K562 (cell line): ENCODE results near the gene ARHGAP33. TPM values are rescaled to one million over a fixed set of nuclear protein-coding genes. Genes with fewer than 3 reads are reported as not detected.

Experiments
- CEBPG ChIP-seq, 3 experiments: fragments of 200-800 bp in 1 of 3; sonication (Bioruptor generic) in 1 of 3; sonication (generic) in 1 of 3; formaldehyde crosslinking in 1 of 3; IDR thresholded peaks in 2 of 3; conservative IDR thresholded peaks in 1 of 3; 2 replicates each; pipeline versions ENCODE4 v1.6.1 to v1.8.0; 2016 to 2022; ENCODE audit warnings: missing compliant biosample characterization in 2 of 3, missing genetic modification characterization in 2 of 3, mild to moderate bottlenecking in 1 of 3, missing genetic modification reagents in 1 of 3
- CHD2 ChIP-seq: IDR thresholded peaks from 2 replicates; pipeline ENCODE4 v1.6.1; 2011; ENCODE audit warnings: low read depth, low read length
- ELF4 ChIP-seq: fragments of 450-650 bp; formaldehyde crosslinking; IDR thresholded peaks from 2 replicates; pipeline ENCODE4 v1.4.0; 2022; ENCODE audit warnings: missing genetic modification characterization
- MAX ChIP-seq: sonication (generic); formaldehyde crosslinking; IDR thresholded peaks from 2 replicates; pipeline ENCODE4 v1.9.0; 2022; ENCODE audit warnings: mild to moderate bottlenecking, missing genetic modification reagents
- NFXL1 ChIP-seq: fragments of 450-650 bp; formaldehyde crosslinking; IDR thresholded peaks from 2 replicates; pipeline ENCODE4 v1.4.0; 2021; ENCODE audit warnings: mild to moderate bottlenecking
- NR1H2 ChIP-seq: sonication (generic); formaldehyde crosslinking; IDR thresholded peaks from 2 replicates; pipeline ENCODE4 v1.4.0; 2020; ENCODE audit warnings: mild to moderate bottlenecking, missing genetic modification reagents
- NR2C2 ChIP-seq, 2 experiments: fragments of 200-800 bp in 1 of 2; sonication (Bioruptor generic) in 1 of 2; sonication (generic) in 1 of 2; formaldehyde crosslinking in 1 of 2; IDR thresholded peaks; 2 replicates each; pipeline versions ENCODE4 v1.6.1 to v1.8.0; 2016 to 2022; ENCODE audit warnings: mild to moderate bottlenecking in 1 of 2, missing compliant biosample characterization in 1 of 2, missing genetic modification characterization in 1 of 2, missing genetic modification reagents in 1 of 2
- NR2F6 ChIP-seq: fragments of 450-650 bp; formaldehyde crosslinking; IDR thresholded peaks from 2 replicates; pipeline ENCODE4 v1.4.0; 2020; ENCODE audit warnings: mild to moderate bottlenecking
- RBM15 ChIP-seq: fragments of 200-400 bp; formaldehyde crosslinking; IDR thresholded peaks from 2 replicates; pipeline ENCODE4 v1.6.1; 2018; ENCODE audit warnings: mild to moderate bottlenecking, low read length, moderate library complexity; ENCODE audit not compliant: insufficient read depth
- RFX5 ChIP-seq: IDR thresholded peaks from 2 replicates; pipeline ENCODE4 v1.6.1; 2011; ENCODE audit warnings: low read depth, mild to moderate bottlenecking, improper control_type of control experiment, low read length
- RFX7 ChIP-seq: fragments of 250-450 bp; sonication (Bioruptor Pico); IDR thresholded peaks from 2 replicates; pipeline ENCODE4 v1.5.1; 2021; ENCODE audit warnings: mild to moderate bottlenecking
- RNF2 ChIP-seq: sonication (generic); IDR thresholded peaks from 2 replicates; pipeline ENCODE4 v1.6.1; 2016
- RNF219 ChIP-seq: fragments of 250-450 bp; sonication (Bioruptor Pico); IDR thresholded peaks from 2 replicates; pipeline ENCODE4 v1.5.0; 2022; ENCODE audit warnings: mild to moderate bottlenecking
- SMAD4 ChIP-seq: fragments of 250-450 bp; sonication (Bioruptor Pico); conservative IDR thresholded peaks from 2 replicates; pipeline ENCODE4 v1.8.0; 2021; ENCODE audit warnings: inconsistent platforms, mild to moderate bottlenecking, moderate library complexity
- SNIP1 ChIP-seq: fragments of 450-650 bp; IDR thresholded peaks from 2 replicates; pipeline ENCODE4 v1.7.1; 2017; ENCODE audit warnings: low read depth, mild to moderate bottlenecking
- TAF9B ChIP-seq: fragments of 450-650 bp; IDR thresholded peaks from 2 replicates; pipeline ENCODE4 v1.6.1; 2018; ENCODE audit warnings: mild to moderate bottlenecking; ENCODE audit not compliant: partially characterized antibody
- TCFL5 ChIP-seq: fragments of 250-450 bp; sonication (Bioruptor Pico); conservative IDR thresholded peaks from 2 replicates; pipeline ENCODE4 v1.6.1; 2021; ENCODE audit warnings: mild to moderate bottlenecking, moderate library complexity, matching md5 sums
- THRAP3 ChIP-seq: fragments of 450-650 bp; IDR thresholded peaks from 2 replicates; pipeline ENCODE4 v1.6.1; 2016; ENCODE audit warnings: mild to moderate bottlenecking, inconsistent platforms, borderline replicate concordance
- YBX1 ChIP-seq: fragments of 450-650 bp; IDR thresholded peaks from 2 replicates; pipeline ENCODE4 v1.7.1; 2016; ENCODE audit warnings: mild to moderate bottlenecking
- ZBTB17 ChIP-seq: fragments of 450-650 bp; formaldehyde crosslinking; IDR thresholded peaks from 2 replicates; pipeline ENCODE4 v1.4.0; 2020; ENCODE audit warnings: mild to moderate bottlenecking
- ZKSCAN1 ChIP-seq: fragments of 150-350 bp; IDR thresholded peaks from 2 replicates; pipeline ENCODE4 v1.6.1; 2016; ENCODE audit warnings: low read depth, low read length
- ZNF408 ChIP-seq: fragments of 250-450 bp; sonication (Bioruptor Pico); IDR thresholded peaks from 2 replicates; pipeline ENCODE4 v1.4.0; 2020; ENCODE audit warnings: low read depth, mild to moderate bottlenecking, moderate library complexity
- ZNF699 ChIP-seq: fragments of 250-450 bp; sonication (Bioruptor Pico); IDR thresholded peaks from 2 replicates; pipeline ENCODE4 v1.8.0; 2021; ENCODE audit warnings: mild to moderate bottlenecking, moderate library complexity; ENCODE audit not compliant: insufficient replicate concordance
- polyA plus RNA-seq, 8 experiments: library from polyadenylated mRNA; depleted of rRNA in 4 of 8; stranded (reverse) in 5 of 8; unstranded in 3 of 8; fragments of >200 nt; fragmentation: Nextera tagmentation in 2 of 8; fragmentation: Illumina TruSeq in 1 of 8; extraction: Ambion mirVana in 2 of 8; extraction: Trizol in 1 of 8; gene quantifications; 2 replicates each; pipeline versions ENCODE4 v1.2.1 to v1.2.3, GENCODE V29; 2011 to 2014; ENCODE audit warnings: inconsistent platforms in 1 of 8, missing spikeins in 1 of 8
- total RNA-seq, 7 experiments: library from RNA; depleted of rRNA in 6 of 7; stranded (reverse); fragments of >200 nt in 6 of 7; fragmentation: Illumina TruSeq in 2 of 7; extraction: Trizol in 2 of 7; gene quantifications; 2 replicates each; pipeline versions ENCODE4 v1.2.1 to v1.2.3, GENCODE V29; 2011 to 2021; ENCODE audit warnings: low replicate concordance in 1 of 7
- TF ChIP-seq, protein P1 (sequence below): sonication (generic); formaldehyde crosslinking; IDR thresholded peaks from 2 replicates; pipeline ENCODE4 v1.8.1; 2023; ENCODE audit warnings: mild to moderate bottlenecking, missing genetic modification reagents, moderate library complexity
- TF ChIP-seq, protein P2 (sequence below): fragments of 450-650 bp; formaldehyde crosslinking; IDR thresholded peaks from 2 replicates; pipeline ENCODE4 v1.4.0; 2022; ENCODE audit warnings: mild to moderate bottlenecking, moderate library complexity

The ARHGAP33 gene
- total and polyA plus RNA-seq, 9 of the 15 experiments (the other 6 are each of a cell fraction or from before 2014, with no cell fraction given) = 0.06 to 26.6 (median 1.6) TPM; not detected in 1

- TF ChIP-seq NR2C2 (CRISPR knock-in tag; IDR thresholded peaks at IDR 0.05) (no peak), NR2C2 (tag; IDR thresholded peaks at IDR 0.05) (no peak), ELF4 (CRISPR knock-in tag) (no peak), THRAP3 (no peak), RNF2 (no peak), NFXL1 (CRISPR knock-in tag) (no peak), ZNF699 (no peak), ZKSCAN1 (no peak), CHD2 (no peak), CEBPG (CRISPR knock-in tag; IDR thresholded peaks at IDR 0.05) (no peak), CEBPG (tag; conservative IDR thresholded peaks at IDR 0.05 in 1 of 2, IDR thresholded peaks at IDR 0.05 in 1 of 2) (no peak), NR1H2 (CRISPR knock-in tag) (0 out of 2 replicates have a peak, but pooled peaks have one; percentile 62), NR2F6 (CRISPR knock-in tag) (no peak), RFX5 (no peak), ZNF408 (CRISPR knock-in tag) (no peak), TCFL5 (no peak), RFX7 (CRISPR knock-in tag) (no peak), ZBTB17 (CRISPR knock-in tag) (no peak), SMAD4 (CRISPR knock-in tag) (no peak), RNF219 (CRISPR knock-in tag) (no peak), YBX1 (no peak), RBM15 (no peak), MAX (CRISPR knock-in tag) (peak; percentile 78), SNIP1 (no peak), TAF9B (no peak)
- TF ChIP-seq, protein P1, sequence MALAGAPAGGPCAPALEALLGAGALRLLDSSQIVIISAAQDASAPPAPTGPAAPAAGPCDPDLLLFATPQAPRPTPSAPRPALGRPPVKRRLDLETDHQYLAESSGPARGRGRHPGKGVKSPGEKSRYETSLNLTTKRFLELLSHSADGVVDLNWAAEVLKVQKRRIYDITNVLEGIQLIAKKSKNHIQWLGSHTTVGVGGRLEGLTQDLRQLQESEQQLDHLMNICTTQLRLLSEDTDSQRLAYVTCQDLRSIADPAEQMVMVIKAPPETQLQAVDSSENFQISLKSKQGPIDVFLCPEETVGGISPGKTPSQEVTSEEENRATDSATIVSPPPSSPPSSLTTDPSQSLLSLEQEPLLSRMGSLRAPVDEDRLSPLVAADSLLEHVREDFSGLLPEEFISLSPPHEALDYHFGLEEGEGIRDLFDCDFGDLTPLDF (CRISPR knock-in tag) = no peak
- TF ChIP-seq, protein P2, sequence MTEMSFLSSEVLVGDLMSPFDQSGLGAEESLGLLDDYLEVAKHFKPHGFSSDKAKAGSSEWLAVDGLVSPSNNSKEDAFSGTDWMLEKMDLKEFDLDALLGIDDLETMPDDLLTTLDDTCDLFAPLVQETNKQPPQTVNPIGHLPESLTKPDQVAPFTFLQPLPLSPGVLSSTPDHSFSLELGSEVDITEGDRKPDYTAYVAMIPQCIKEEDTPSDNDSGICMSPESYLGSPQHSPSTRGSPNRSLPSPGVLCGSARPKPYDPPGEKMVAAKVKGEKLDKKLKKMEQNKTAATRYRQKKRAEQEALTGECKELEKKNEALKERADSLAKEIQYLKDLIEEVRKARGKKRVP (CRISPR knock-in tag) = no peak
Observed at GRCh38 chr19:35828692-35829301, 53.4 kb downstream of the ARHGAP33 start (continued).
